Vagina (tissue), 2 donors: ENCODE measurements around the gene NPIPA1. TPM values are rescaled to one million over a fixed set of nuclear protein-coding genes. Genes with fewer than 3 reads are reported as not detected.

Source experiments
- DNase-seq, 2 donors: peaks; one replicate each; pipeline ENCODE4 v3.0.0-alpha.2; 2017; ENCODE audit errors: extremely low spot score in 2 of 2
- H3K27ac ChIP-seq: fragments of 200-600 bp; sonication (generic); one replicate; pipeline ENCODE4 v1.5.1; 2019
- H3K27me3 ChIP-seq: fragments of 200-600 bp; sonication (generic); one replicate; pipeline ENCODE4 v1.5.1; 2019
- H3K36me3 ChIP-seq, 2 donors: fragments of 200-600 bp; sonication (generic); one replicate each; pipeline ENCODE4 v1.5.1; 2017 to 2019
- H3K4me1 ChIP-seq: fragments of 200-600 bp; sonication (generic); one replicate; pipeline ENCODE4 v1.5.1; 2019
- H3K4me3 ChIP-seq, 2 donors: fragments of 200-600 bp; sonication (generic); 1 replicate in 1 of 2; 2 replicates in 1 of 2; pipeline ENCODE4 v1.5.1; 2016 to 2019
- H3K9me3 ChIP-seq: fragments of 200-600 bp; sonication (generic); one replicate; pipeline ENCODE4 v1.5.1; 2019
- CTCF ChIP-seq, 3 experiments: fragments of 450-650 bp in 2 of 3; fragments of 200-600 bp in 1 of 3; sonication (generic) in 1 of 3; IDR thresholded peaks; one replicate each; pipeline ENCODE4 v1.5.1; 2017 to 2019; ENCODE audit warnings: antibody characterized with exemption in 3 of 3, mild to moderate bottlenecking in 2 of 3, moderate library complexity in 2 of 3
- POLR2A ChIP-seq, 2 donors: fragments of 450-650 bp; IDR thresholded peaks; one replicate each; pipeline ENCODE4 v1.6.1; 2017; ENCODE audit warnings: antibody characterized with exemption in 2 of 2, mild to moderate bottlenecking in 2 of 2, moderate library complexity in 2 of 2
- POLR2AphosphoS5 ChIP-seq, 2 donors: sonication (generic); formaldehyde crosslinking; IDR thresholded peaks; one replicate each; pipeline ENCODE4 v1.9.0; 2017; ENCODE audit warnings: antibody characterized with exemption in 2 of 2, mild to moderate bottlenecking in 2 of 2, low read depth in 1 of 2; ENCODE audit not compliant: insufficient read depth in 1 of 2
- intact Hi-C: fragments of 100-400 bp; cut with DNase I; formaldehyde crosslinking; loops from one replicate; pipeline ENCODE4 v1.15.1; 2023
- total RNA-seq: library from RNA; depleted of rRNA; stranded (reverse); fragments of >200 nt; gene quantifications from one replicate; pipeline ENCODE4 v1.2.3, GENCODE V29; 2016

The NPIPA1 gene
- total RNA-seq, 1 donor from 2014 or later = 98.0 TPM

- no peaks in the 10 kb centered on the region for H3K36me3 ChIP-seq
- intact Hi-C loops = no loop called here
Measured at GRCh38 chr16:14955546-14956231, 18.4 kb downstream of the NPIPA1 start.

GRCh38 chr16:14957576-14958322 lies 20.5 kb downstream of the NPIPA1 start:
- Histone ChIP-seq H3K36me3 (no peaks in the 10 kb centered on the region), H3K27me3 (no peaks in the 10 kb centered on the region), H3K27ac (no peak overlapping the region), H3K4me1 (no peaks in the 10 kb centered on the region), H3K4me3 (no peak overlapping the region), H3K9me3 (no peaks in the 10 kb centered on the region)
- intact Hi-C loops = no loop called here
- no peak for DNase-seq
- TF ChIP-seq CTCF (IDR thresholded peaks at IDR 0.05) = no peak
- no peak for TF ChIP-seq POLR2A (IDR thresholded peaks at IDR 0.05)
- no peak for TF ChIP-seq POLR2AphosphoS5 (IDR thresholded peaks at IDR 0.05; ENCODE audit: insufficient read depth in 1 of 2, low read depth in 1 of 2)

More at GRCh38 chr16:14955546-14956231, 18.4 kb downstream of the NPIPA1 start:
- no peaks in the 10 kb centered on the region for H3K9me3 ChIP-seq
- H3K4me1 ChIP-seq = no peaks in the 10 kb centered on the region
- H3K4me3 ChIP-seq = no peak overlapping the region
- TF ChIP-seq POLR2AphosphoS5 (IDR thresholded peaks at IDR 0.05; ENCODE audit: insufficient read depth in 1 of 2, low read depth in 1 of 2) (no peak), POLR2A (IDR thresholded peaks at IDR 0.05) (no peak), CTCF (IDR thresholded peaks at IDR 0.05) (no peak)
- no peak overlapping the region for H3K27ac ChIP-seq
- DNase-seq = no peak
- H3K27me3 ChIP-seq = no peaks in the 10 kb centered on the region

- Histone ChIP-seq H3K27ac (no peak overlapping the region), H3K9me3 (no peaks in the 10 kb centered on the region), H3K36me3 (no peaks in the 10 kb centered on the region), H3K4me3 (no peak overlapping the region), H3K4me1 (no peaks in the 10 kb centered on the region), H3K27me3 (no peaks in the 10 kb centered on the region)
- TF ChIP-seq POLR2AphosphoS5 (IDR thresholded peaks at IDR 0.05; ENCODE audit: insufficient read depth in 1 of 2, low read depth in 1 of 2) (no peak), CTCF (IDR thresholded peaks at IDR 0.05) (no peak), POLR2A (IDR thresholded peaks at IDR 0.05) (no peak)
- no peak for DNase-seq
- intact Hi-C loops = no loop called here
Measured at GRCh38 chr16:14958323-14958600, 21.0 kb downstream of the NPIPA1 start.

- Histone ChIP-seq H3K4me1 (no peaks in the 10 kb centered on the region), H3K27ac (no peak overlapping the region), H3K36me3 (no peaks in the 10 kb centered on the region), H3K9me3 (no peaks in the 10 kb centered on the region), H3K27me3 (no peaks in the 10 kb centered on the region), H3K4me3 (no peak overlapping the region)
- intact Hi-C loops = no loop called here
- DNase-seq = no peak
- no peak for TF ChIP-seq POLR2AphosphoS5 (IDR thresholded peaks at IDR 0.05; ENCODE audit: insufficient read depth in 1 of 2, low read depth in 1 of 2)
- no peak for TF ChIP-seq POLR2A (IDR thresholded peaks at IDR 0.05)
- no peak for TF ChIP-seq CTCF (IDR thresholded peaks at IDR 0.05)
Measured at GRCh38 chr16:14958970-14959369, 21.7 kb downstream of the NPIPA1 start.
